ENCODE results near the gene IRF8.

- TF ChIP-seq, protein P1, sequence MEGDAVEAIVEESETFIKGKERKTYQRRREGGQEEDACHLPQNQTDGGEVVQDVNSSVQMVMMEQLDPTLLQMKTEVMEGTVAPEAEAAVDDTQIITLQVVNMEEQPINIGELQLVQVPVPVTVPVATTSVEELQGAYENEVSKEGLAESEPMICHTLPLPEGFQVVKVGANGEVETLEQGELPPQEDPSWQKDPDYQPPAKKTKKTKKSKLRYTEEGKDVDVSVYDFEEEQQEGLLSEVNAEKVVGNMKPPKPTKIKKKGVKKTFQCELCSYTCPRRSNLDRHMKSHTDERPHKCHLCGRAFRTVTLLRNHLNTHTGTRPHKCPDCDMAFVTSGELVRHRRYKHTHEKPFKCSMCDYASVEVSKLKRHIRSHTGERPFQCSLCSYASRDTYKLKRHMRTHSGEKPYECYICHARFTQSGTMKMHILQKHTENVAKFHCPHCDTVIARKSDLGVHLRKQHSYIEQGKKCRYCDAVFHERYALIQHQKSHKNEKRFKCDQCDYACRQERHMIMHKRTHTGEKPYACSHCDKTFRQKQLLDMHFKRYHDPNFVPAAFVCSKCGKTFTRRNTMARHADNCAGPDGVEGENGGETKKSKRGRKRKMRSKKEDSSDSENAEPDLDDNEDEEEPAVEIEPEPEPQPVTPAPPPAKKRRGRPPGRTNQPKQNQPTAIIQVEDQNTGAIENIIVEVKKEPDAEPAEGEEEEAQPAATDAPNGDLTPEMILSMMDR (IDR thresholded peaks at IDR 0.05; ENCODE audit: insufficient read depth, low read depth, low read length): no peak
- TF ChIP-seq EZH2 (IDR thresholded peaks at IDR 0.05; ENCODE audit: insufficient read depth, low read length): no peak
Measured at GRCh38 chr16:85863384-85863774, 35.6 kb upstream of the IRF8 start.

All from astrocyte (in vitro differentiated cells and primary cell).